GM13977 (cell line): ENCODE data around the gene IGFBP6.

ENCODE experiments used
- DNase-seq: peaks from one replicate; pipeline ENCODE4 v3.0.0; 2012; ENCODE audit warnings: low spot score
- CTCF ChIP-seq: IDR thresholded peaks from 2 replicates; pipeline ENCODE4 v1.5.1; 2012; ENCODE audit warnings: mild to moderate bottlenecking, control low read depth; ENCODE audit not compliant: insufficient read depth; ENCODE audit errors: extremely low read depth, missing control alignments
- in situ Hi-C: fragments of 300-500 bp; cut with MboI; formaldehyde crosslinking; loops from one replicate; pipeline ENCODE4 v1.12.0; 2022; ENCODE audit warnings: low sequenced_read_pairs, low pct_unique_long_range_greater_than_20kb, mixed read lengths, inconsistent platforms; ENCODE audit not compliant: unreplicated experiment

Gene IGFBP6

GRCh38 chr12:53055471-53056266 lies 41.8 kb upstream of the IGFBP6 start:
- in situ Hi-C loops = no loop called here
- no peak for DNase-seq
- TF ChIP-seq CTCF = no peak

GRCh38 chr12:53056296-53056695 lies 41.2 kb upstream of the IGFBP6 start:
- no peak for DNase-seq

DNA sequence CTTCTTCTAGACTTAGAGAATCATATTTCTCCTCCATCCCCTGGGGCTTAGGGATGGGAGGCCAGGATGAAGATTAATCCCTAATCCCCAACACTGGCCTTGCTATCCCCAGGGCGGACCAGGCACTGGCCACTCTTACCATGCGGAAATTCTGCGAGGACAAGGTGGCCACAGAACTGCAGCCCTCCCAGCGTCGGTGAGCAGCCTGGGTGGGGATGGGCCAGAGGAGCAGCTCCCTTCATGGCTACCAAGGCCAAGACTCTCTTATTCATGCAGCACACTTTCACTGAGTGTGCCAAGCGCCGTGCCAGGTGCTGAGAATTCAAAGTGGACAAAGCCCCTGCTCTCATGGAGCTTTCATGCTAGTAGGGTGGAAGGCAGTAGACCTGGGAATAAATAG lies 40.6 kb upstream of the IGFBP6 start:
- DNase-seq = no peak
- no peak for TF ChIP-seq CTCF
- in situ Hi-C loops = no loop called here

More at GRCh38 chr12:53056296-53056695, 41.2 kb upstream of the IGFBP6 start:
- in situ Hi-C loops = no loop called here
- no peak for TF ChIP-seq CTCF

- DNase-seq = no peak
- in situ Hi-C loops = no loop called here
- no peak for TF ChIP-seq CTCF
Observed at GRCh38 chr12:53057816-53058500, 39.5 kb upstream of the IGFBP6 start.

DNA sequence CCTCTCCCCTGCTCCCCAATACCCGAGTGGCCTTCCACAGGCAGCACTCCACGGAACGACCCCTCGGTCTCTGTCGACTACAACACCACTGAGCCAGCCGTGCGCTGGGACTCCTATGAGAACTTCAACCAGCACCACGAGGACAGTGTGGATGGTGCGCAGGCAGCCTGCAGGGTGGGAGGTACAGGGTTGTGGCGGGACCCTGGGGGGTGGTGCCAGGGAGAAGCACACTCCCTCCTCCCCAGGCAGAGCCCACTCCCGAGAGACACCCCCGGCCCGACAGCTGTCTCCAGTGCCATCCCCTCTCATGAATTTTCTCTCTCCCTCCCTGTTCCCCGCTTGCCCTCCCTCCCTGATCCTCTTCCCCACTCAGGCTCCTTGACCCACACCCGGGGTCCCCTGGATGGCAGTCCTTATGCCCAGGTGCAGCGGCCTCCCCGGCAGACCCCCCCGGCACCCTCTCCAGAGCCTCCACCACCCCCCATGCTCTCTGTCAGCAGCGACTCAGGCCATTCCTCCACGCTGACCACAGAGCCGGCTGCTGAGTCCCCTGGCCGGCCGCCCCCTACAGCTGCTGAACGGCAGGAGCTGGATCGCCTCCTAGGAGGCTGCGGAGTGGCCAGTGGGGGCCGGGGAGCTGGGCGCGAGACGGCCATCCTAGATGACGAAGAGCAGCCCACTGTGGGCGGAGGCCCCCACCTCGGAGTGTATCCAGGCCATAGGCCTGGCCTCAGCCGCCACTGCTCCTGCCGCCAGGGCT lies 38.6 kb upstream of the IGFBP6 start:
- DNase-seq = no peak

More for the DNA sequence above, 38.6 kb upstream of the IGFBP6 start:
- no peak for TF ChIP-seq CTCF
- in situ Hi-C loops = no loop called here
